ENCODE measurements around the gene MAPK10.

DNA sequence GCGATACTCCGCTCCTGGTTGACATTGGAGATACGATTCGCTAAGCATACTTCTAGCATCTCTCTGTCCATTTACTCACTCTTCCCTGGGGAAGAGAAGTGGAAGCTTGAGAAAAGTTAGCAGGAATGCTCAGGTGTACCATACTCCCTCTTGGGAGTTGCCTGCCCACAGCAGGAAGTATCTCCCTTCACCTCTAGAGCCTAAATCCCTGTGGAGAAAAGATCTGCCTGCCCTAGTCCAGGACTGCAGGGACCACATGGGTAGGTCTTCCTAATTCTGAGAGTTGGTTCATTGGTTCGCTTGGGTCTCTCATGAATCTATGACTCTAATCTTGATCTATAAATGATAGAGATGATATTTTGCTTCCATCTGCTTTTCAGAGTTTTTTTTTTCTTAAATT is 26.3 kb upstream of the MAPK10 start:
- TF ChIP-seq, protein P1, sequence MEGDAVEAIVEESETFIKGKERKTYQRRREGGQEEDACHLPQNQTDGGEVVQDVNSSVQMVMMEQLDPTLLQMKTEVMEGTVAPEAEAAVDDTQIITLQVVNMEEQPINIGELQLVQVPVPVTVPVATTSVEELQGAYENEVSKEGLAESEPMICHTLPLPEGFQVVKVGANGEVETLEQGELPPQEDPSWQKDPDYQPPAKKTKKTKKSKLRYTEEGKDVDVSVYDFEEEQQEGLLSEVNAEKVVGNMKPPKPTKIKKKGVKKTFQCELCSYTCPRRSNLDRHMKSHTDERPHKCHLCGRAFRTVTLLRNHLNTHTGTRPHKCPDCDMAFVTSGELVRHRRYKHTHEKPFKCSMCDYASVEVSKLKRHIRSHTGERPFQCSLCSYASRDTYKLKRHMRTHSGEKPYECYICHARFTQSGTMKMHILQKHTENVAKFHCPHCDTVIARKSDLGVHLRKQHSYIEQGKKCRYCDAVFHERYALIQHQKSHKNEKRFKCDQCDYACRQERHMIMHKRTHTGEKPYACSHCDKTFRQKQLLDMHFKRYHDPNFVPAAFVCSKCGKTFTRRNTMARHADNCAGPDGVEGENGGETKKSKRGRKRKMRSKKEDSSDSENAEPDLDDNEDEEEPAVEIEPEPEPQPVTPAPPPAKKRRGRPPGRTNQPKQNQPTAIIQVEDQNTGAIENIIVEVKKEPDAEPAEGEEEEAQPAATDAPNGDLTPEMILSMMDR (IDR thresholded peaks at IDR 0.05), result no peak
- no peak for TF ChIP-seq POLR2A (IDR thresholded peaks at IDR 0.05)
